ENCODE data around the gene HLA-C.
"Not testable (repeated sequence)": the region's sequence is repeated elsewhere in the genome, so short reads cannot be mapped to it uniquely, and the experiment has no call there.

Gene HLA-C

DNA sequence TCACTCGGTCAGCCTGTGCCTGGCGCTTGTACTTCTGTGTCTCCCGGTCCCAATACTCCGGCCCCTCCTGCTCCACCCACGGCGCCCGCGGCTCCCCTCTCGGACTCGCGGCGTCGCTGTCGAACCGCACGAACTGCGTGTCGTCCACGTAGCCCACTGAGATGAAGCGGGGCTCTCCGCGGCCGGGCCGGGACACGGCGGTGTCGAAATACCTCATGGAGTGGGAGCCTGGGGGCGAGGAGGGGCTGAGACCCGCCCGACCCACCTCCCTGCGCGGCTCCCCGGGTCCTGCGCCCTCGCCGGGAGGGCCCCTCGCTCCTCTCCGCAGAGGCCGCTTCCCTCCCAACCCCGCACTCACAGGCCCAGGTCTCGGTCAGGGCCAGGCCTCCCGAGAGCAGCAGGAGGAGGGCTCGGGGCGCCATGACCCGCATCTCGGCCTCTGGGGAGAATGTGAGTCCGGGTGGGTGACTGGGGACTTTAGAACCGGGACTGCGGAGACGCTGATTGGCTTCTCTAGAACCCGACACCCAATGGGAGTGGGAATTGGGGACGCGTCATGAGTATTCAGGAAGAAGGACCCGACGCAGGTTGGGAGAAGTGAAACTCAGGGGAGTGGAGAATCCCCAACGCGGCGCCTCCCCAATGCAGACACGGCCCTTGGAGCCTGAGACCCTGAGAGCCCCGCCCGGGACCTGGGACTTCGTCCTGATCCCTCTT is at the start of gene HLA-C:
Gene HLA-C, minus strand, starts transcription at position 452 of the 717 bp plus-strand sequence. Its CDS starts 21 bp downstream, at position 431.
- DNase-seq = peak; percentile 99

DNA sequence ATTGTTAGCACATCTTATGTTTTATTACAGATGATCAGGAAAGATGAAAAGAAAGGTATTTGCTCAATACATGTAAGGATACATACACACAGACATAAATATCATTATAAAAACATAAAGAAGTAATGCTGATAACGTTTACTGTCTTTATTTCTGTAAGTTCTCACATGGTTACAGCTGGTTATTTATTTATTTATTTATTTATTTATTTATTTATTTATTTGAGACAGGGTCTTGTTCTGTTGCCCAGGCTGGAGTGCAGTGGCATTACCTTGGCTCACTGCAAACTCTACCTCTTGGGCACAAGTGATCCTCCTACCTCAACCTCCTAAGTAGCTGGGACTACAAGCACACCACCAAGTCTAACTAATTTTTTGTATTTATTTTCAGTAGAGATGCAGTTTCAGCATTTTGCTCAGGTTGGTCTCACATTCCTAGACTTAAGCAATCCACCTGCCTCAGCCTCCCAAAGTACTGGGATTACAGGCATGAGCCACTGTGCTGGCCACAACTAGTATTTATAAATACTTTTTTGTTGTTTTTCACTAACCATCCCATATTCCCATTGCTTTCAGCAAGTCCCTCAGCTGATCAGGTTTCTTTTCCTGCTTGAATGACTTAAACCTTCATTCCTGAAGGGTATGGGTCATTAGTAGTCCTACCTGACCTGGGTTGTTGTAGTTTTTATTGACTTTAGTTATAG is 49.3 kb upstream of the HLA-C start:
- no peak for DNase-seq

DNA sequence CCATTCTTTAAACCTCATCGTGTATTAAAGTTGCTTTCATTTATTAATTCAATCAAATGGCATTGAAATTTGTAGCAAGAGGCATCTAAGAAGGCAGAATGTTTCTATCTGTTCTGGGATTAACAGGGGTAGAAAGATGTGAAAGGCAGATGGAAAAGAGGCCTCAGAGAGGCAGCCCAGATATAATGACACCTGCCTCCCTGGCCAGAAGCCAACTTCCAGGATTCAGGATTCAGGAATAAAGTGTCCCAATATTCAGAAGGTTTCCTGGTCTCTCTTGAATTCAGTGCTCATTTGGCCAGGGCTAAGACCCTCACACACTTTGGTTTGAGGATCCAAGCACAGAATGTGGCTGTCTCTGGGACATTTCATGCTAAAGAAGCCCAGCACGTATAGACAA is 45.1 kb upstream of the HLA-C start:
- no peak for DNase-seq

DNA sequence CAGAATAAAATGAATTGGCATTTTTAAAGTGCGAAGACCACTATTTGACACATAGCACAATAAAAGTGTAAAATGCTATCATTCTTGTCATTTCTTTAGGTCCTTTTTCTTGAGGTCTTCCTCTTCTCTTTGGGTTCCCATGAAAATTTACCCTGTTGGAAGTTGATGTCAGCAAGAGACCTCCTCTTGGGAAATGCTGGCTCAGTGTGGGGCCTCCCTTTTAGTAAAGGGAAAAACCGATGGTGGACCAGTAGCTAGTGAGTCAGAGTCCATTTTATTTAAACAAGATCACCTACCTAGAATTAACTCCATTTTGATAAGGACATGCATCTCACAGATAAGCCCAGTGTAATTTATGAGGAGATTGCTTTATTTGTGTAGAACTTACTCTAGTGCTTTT is 37.7 kb upstream of the HLA-C start:
- peak; percentile 48 for DNase-seq

DNA sequence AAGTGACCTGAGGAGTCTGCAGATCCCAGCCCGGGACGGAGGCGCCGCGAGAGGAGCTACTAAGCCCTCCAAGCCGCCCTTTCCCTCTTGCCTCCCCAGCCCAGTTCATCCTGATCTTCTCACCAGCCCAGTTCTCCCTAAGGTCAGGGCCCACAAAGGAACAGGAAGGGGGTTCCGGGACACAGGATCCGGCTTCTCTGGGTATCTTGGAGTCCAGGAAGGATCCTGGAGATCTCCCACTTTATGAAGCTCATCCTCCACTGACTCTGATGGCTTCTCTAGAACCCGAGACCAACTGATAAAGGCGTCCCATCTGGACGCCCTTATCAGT is 36.9 kb upstream of the HLA-C start:
- DNase-seq = no peak

DNA sequence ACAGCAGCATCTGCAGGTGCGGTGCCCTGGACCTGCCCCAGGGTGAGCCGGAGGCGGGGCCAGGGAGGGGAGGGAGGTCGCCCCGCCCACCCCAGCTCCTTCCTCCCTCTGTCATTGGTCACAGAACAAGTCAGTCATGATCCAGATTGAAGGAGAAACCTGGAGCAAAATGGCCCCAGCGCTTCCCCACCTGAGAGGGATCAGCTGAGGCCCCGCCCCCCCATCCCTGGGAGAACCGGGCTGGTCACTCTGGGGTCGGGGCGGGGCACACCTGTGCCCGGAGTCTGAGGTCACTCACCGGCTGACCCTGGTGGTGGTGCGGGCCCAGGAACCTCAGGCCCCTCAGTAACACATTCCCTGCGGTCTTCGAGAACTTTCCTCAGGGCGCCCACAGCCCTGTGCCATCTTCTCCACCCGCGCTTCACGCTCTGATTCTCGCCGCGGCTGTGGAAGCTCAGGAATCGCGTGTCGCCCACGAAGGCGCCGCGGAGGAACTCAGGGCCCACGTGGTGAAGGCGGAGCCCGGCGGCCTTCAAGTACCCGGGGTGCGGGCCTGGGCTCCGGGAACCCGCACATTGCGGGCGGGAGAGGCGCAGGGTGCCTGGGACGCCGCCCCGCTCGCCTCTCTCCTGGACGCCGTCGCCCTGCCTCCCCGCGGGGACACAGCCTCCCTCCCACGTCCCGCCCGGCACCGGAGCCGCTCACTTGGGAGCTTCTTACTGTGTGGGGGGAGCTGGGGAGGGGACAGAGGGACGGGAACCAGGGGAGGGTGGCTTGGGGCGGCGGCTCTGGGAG is 36.4 kb upstream of the HLA-C start:
- peak; percentile 36 for DNase-seq

DNA sequence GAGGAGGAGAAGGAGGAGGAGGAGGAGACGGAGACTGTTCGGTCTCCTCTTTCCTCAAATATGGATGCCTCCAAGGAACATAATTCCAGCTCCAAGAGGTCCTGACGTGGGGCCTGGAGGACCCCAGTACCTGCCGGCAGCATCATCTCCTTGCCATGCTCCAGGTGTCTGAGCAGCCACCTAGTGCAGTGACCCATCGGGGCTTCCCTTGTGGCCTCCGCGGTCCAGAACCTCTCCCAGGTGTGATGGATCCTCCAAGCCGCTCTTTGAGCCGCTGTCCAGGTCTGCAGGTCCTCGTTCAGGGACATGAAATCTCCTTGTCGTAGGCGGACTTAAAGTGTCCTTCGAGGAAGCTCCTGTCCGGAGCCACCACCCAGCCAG is 35.8 kb upstream of the HLA-C start:
- DNase-seq = no peak

DNA sequence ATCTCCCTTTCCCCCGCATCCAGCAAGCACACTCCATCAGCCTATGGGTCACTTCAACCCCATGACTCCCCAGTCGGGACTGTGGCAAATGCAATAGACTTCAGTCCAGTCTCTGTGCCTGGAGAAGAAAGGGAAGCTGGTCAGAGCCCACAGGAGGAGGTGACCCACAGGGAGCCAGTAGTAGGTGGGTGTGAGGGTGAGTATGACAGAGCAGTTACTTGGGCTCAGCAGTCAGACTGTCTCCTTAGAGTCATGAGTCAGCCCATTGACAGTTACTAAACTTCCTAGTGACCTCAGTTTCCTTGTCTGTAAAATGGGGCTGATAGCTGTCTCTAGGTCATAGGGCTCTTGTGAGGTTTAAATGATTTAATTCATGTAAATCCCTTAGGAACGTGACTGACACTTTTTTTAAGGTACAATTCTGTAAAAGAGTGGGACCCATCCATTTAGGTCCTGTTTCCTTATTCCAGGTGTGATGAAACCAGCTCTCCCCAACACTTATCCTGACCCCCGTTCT is 33.9 kb upstream of the HLA-C start:
- peak; percentile 93 for DNase-seq

DNA sequence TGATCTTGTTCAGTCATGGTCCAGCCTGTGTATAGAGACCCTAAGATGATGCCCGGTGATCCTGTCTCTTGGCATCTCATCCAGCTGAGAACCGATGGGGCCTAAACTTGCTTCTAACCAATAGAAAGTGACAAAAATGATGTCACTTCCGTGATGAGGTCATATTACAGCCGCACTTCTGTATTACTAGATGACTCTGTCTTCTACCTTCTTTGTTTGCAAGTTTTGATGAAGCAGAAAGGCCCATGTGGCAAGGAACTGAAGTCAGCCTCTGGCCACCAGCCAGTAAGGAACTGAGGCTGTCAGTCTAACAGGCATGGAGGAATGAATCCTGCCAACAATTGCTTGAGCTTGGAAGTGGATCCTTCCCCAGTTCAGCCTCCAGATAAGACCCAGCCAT is 32.8 kb upstream of the HLA-C start:
- peak; percentile 89 for DNase-seq

DNA sequence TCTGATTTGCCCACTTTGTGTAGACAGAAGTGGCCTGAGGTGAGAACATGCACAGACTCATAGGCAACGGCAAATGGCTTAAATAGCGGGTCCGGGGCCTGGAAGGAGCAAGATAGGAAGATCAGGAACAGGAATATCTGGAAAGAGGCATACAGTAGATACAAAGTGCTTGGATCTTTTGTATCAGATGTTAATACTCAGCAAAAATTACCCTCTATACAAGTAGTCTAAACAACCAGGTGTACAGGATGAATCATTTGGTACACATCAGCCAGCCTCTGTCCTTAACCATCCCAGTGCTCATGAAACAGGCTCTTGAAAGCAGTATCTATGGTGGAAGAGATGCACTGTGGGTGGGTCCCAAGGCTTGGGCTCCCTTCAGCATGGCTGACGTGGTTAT is 28.9 kb upstream of the HLA-C start:
- DNase-seq = no peak

DNA sequence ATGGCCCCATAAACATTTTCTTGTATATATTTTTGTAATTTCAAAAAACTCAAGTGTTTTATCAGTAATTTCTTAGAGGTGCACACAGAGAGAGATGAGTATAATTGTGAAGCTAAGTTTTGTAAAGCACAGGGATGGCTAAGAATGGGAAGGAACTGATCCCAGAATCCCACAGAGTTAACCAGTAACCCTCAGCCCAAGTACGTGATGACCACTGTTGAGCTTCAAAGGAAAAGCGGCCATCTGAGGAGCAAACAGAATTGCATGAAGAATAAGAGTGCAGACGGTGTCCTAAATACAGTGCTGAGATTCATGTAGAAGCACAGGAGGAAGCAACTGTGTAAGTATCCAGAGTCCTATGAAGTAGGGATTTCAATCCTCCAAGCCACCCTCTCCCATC is 28.1 kb upstream of the HLA-C start:
- DNase-seq = no peak

DNA sequence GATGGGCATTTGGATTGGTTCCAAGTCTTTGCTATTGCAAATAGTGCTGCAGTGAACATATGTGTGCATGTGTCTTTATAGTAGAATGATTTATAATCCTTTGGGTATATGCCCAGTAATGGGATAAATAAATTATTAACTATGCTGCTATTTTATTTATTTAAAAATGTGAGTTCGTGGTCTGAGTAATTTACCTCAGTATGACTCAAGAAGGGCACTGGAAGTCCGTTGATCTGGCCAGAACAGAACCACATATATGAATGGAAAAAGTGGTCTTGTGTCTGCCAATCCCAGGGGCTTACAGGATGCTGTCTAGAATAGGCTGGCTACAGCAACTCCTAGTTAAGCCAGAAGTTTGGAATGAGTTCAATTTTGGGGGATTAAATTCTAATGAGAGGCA is 27.6 kb upstream of the HLA-C start:
- DNase-seq = no peak

DNA sequence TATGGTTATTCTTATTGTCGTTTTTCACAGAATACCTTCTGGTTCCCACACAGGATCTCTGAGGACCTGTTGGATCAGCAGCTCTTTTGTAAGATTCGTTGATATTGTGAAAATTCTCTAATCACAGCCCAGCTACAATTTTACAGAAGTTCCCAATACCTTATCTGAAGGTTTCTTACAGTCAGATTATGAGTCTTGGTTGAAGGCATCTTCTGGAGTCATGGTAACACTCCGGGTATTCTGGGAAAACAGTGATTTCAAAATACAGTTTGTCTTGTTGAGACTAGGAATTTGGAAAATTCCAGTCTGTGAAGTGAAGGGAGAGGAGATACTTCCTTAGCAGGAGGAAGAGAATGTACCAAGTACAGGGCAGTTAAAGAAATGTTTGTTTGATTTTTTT is 22.2 kb upstream of the HLA-C start:
- DNase-seq = no peak

DNA sequence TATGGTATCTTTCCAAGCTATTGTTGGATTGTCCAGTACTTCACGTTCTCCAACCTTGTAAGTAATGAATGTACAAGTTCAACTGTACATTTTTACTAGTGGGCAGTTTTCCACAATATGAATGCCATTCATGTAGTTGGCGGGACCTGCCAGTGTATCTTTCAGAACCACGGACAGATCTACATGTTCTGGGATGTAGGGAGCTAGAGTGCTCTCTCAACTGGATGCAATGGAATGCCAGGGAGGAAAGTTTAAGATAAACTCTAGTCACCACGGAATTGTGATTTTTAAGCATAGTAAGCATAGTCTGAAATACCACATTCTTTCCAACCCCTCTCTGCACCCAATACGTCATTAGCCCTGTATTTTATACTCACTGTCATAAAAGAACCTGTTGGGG is 21.5 kb upstream of the HLA-C start:
- no peak for DNase-seq

DNA sequence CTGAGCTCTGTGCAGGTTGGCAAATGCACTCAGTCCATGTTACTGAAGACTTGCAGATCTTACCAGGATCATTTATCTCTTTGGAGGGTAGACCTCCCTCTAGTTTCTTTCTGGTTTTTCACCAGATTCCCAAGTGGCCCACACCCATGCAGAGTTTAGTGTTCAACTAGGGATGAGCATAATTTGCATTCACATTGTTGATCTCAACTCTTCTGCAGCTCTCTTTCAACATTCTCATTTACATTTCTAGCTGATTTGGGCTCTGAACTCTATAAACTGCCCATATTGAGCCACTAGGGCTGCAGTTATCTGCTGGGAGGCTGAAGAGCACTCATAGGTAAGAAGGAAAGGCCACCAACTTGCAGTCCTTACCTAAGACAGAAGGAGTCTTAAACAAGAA is 17.9 kb upstream of the HLA-C start:
- DNase-seq = no peak

DNA sequence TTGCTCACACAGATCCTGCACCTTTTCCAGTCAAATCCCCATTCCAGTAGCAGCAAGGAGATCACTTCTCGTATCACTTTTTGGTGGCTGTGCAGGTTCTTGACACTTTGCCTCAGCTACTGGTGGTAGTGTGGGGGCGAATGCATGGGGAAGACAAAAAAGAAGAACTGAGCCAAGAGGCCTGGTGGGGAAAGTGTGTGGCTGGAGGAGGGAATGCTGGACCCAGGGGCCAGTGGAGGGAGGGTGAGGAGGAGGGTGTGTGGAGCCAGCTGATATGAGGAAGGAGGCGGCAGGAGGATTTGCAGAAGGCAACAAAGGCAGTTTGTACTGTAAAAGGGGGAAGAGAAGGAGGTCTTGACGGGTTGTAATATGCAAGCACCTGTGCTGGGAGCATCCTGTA is 15.7 kb upstream of the HLA-C start:
- DNase-seq = peak; percentile 67

DNA sequence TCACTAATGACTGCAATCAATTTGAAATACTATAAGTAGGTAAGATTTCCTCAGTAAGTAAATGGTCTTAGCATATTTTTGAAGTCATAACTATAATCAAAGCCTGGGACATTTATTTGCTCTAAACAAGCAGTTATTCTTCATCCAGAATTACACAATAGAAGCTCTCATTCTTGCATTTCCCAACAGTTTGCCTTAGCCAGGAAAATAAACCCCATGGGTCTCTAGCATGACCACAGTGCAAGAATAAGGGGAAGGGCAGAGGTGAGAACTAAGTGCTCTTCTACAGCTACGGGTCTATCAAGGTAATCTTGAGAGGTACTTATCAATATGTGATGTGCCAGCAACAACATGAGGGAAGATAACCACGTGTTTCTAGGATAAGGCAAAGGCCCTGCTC is 14.1 kb upstream of the HLA-C start:
- no peak for DNase-seq

DNA sequence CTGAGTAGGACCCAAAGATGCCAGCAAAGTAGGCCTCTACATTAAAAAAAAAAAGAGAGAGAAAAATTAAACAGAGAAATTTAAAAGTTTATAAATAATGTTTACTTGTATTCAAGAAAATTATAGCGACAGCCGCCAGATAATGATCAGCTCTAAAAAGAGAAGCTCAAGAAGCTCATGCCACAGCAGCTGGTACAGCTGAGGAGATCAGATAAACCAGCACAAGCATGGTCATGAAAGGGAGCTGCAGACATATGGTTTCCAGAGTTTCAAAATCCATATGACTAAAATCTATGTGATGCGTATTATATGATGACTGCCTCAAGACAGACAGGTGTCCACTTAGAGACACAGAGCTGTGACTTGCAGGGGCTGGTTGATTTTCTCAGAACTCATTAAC is 13.6 kb upstream of the HLA-C start:
- DNase-seq = no peak

DNA sequence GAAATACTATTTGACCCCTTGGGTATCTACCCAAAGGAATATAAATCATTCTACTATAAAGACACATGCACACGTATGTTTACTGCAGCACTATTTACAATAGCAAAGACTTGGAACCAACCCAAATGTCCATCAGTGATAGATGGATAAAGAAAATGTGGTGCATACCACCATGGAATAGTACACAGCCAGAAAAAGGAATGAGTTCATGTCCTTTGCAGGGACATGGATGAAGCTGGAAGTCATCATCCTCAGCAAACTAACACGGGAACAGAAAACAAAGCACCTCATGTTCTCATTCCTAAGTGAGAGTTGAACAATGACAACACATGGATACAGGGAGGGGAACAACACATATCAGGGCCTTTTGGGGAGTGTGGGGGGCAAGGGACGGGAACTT is 7.8 kb upstream of the HLA-C start:
- DNase-seq = not testable (repeated sequence)

DNA sequence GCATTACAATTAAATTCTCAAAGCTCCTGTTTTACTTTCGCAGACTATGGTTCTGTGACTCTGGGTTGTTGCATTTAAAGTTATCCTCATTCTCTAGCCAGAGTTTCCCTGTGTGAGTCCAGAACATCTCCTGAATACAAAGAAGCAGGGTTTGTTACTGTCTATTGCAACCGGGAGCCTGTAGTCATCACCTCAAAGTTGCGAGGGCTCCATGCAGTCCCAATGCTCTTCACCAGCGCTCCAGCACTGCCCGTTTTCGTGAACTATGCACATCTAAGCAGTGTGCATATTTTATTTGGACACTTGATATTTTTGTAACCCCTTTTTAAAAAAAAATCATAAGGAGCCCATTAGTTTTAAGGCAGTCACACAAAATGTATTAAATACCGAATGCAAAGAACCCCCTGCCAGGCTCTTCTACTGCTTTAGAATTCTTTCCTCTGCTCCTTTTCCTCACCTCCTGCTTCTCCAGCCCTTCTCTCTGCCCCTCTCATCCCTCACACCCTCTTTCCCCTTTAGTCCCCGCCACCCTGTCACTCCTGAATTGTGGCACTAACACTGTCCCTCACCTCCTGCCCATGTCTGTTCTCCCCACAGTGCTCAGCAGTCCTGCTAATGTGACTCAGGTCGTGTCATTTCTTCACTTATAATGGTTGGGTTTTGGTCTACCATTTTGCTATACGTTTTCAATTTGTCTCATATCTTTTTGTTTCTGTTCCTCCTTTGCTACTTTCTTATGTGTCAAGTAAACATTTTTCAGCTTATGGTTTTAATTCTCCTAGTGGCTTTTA is 1.1 kb upstream of the HLA-C start:
- peak; percentile 66 for DNase-seq

DNA sequence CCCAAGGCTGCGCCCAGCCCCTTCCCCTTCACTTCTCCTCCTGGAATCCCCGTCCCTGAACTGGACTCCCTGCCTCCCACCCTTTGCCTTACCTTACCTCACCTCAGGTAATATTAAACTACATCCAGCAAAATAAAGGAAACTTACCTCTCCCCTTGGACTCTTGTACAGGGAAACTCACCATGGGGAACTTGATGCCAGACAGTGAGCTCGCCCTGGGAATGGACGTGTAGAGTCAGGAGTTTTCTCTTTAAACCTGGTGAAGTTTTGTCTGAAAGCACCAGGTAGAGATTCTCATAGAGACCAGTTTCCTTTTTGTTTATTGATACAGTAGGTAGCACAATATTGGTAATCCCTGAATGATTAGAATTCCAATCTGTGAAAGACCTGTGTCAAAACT is 544 bp upstream of the HLA-C start:
- peak; percentile 40 for DNase-seq

DNA sequence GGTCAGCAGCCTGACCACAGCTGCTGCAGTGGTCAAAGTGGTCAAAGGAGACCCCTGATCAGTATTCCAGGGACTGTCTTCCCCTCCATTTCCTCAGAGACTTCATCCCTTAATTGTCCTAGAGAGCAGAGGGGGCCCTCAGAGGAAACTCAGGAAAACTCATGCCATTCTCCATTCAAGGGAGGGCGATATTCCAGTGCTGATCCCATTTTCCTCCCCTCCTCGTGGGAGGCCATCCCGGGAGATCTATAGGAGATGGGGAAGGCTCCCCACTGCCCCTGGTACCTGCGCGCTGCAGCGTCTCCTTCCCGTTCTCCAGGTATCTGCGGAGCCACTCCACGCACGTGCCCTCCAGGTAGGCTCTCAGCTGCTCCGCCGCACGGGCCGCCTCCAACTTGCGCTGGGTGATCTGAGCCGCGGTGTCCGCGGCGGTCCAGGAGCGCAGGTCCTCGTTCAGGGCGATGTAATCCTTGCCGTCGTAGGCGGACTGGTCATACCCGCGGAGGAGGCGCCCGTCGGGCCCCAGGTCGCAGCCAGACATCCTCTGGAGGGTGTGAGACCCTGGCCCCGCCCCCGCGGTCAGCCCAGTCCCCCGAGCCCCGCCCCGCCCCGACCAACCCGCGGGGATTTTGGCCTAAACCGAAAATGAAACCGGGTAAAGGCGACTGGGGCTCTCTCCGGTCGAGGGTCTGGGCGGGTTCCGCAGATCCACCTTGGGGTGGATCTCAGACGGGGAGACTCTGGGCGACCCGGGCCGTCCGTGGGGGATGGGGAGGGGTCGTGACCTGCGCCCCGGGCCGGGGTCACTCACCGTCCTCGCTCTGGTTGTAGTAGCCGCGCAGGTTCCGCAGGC is 878 bp downstream of the HLA-C start:
- peak; percentile 79 for DNase-seq

All from inflammatory macrophage treated with lipopolysaccharide for 4 hours (primary cell).